ENCODE results near the gene ECEL1. TPM values are rescaled to one million over a fixed set of nuclear protein-coding genes. Genes with fewer than 3 reads are reported as not detected.

ECEL1 gene
- total and polyA plus RNA-seq, 2 experiments from 2014 or later: 6.7 to 17.5 TPM

GRCh38 chr2:232435805-232436204, 51.8 kb downstream of the ECEL1 start (continued):
- TF ChIP-seq, protein P1, sequence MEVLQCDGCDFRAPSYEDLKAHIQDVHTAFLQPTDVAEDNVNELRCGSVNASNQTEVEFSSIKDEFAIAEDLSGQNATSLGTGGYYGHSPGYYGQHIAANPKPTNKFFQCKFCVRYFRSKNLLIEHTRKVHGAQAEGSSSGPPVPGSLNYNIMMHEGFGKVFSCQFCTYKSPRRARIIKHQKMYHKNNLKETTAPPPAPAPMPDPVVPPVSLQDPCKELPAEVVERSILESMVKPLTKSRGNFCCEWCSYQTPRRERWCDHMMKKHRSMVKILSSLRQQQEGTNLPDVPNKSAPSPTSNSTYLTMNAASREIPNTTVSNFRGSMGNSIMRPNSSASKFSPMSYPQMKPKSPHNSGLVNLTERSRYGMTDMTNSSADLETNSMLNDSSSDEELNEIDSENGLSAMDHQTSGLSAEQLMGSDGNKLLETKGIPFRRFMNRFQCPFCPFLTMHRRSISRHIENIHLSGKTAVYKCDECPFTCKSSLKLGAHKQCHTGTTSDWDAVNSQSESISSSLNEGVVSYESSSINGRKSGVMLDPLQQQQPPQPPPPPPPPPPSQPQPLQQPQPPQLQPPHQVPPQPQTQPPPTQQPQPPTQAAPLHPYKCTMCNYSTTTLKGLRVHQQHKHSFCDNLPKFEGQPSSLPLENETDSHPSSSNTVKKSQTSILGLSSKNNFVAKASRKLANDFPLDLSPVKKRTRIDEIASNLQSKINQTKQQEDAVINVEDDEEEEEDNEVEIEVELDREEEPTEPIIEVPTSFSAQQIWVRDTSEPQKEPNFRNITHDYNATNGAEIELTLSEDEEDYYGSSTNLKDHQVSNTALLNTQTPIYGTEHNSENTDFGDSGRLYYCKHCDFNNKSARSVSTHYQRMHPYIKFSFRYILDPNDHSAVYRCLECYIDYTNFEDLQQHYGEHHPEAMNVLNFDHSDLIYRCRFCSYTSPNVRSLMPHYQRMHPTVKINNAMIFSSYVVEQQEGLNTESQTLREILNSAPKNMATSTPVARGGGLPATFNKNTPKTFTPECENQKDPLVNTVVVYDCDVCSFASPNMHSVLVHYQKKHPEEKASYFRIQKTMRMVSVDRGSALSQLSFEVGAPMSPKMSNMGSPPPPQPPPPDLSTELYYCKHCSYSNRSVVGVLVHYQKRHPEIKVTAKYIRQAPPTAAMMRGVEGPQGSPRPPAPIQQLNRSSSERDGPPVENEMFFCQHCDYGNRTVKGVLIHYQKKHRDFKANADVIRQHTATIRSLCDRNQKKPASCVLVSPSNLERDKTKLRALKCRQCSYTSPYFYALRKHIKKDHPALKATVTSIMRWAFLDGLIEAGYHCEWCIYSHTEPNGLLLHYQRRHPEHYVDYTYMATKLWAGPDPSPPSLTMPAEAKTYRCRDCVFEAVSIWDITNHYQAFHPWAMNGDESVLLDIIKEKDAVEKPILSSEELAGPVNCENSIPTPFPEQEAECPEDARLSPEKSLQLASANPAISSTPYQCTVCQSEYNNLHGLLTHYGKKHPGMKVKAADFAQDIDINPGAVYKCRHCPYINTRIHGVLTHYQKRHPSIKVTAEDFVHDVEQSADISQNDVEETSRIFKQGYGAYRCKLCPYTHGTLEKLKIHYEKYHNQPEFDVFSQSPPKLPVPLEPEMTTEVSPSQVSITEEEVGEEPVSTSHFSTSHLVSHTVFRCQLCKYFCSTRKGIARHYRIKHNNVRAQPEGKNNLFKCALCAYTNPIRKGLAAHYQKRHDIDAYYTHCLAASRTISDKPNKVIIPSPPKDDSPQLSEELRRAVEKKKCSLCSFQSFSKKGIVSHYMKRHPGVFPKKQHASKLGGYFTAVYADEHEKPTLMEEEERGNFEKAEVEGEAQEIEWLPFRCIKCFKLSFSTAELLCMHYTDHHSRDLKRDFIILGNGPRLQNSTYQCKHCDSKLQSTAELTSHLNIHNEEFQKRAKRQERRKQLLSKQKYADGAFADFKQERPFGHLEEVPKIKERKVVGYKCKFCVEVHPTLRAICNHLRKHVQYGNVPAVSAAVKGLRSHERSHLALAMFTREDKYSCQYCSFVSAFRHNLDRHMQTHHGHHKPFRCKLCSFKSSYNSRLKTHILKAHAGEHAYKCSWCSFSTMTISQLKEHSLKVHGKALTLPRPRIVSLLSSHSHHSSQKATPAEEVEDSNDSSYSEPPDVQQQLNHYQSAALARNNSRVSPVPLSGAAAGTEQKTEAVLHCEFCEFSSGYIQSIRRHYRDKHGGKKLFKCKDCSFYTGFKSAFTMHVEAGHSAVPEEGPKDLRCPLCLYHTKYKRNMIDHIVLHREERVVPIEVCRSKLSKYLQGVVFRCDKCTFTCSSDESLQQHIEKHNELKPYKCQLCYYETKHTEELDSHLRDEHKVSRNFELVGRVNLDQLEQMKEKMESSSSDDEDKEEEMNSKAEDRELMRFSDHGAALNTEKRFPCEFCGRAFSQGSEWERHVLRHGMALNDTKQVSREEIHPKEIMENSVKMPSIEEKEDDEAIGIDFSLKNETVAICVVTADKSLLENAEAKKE (CRISPR knock-in tag; IDR thresholded peaks at IDR 0.05): no peak
- no peak for TF ChIP-seq STAT1 (IDR thresholded peaks at IDR 0.05; ENCODE audit: unreplicated experiment)

DNA sequence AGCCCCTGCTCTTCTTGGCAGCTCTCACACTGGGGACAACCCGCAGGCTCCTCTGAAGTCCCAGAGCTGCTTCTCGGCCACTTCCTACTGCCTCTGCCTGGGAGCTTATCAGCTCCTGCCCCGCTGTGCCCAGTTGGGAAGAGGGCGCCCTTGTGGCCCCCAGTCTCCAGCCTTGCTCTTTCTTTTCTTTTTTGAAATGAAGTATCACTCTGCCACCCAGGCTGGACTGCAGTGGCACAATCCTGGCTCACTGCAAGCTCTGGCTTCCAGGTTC, 52.3 kb downstream of the ECEL1 start:
- no peak overlapping the region for H2AFZ ChIP-seq
- H3K27ac ChIP-seq (ENCODE audit: low read depth): no peak overlapping the region
- Mint-ChIP-seq H3K36me3 (ENCODE audit: low read depth) (no peaks in the 10 kb centered on the region), H3K9me3 (no peaks in the 10 kb centered on the region), H3K27ac (no peak overlapping the region), H3K4me1 (peaks cover 6% of the 10 kb centered on the region; the same call in 2 of the 3 replicates), H3K4me3 (no peak overlapping the region; the same call in 2 of the 3 replicates), H3K27me3 (ENCODE audit: insufficient read depth, low read depth, poor library complexity) (peaks cover 13% of the 10 kb centered on the region)
- no peak for DNase-seq (ENCODE audit: low spot score)
- H3K4me1 ChIP-seq (ENCODE audit: insufficient read depth): no peaks in the 10 kb centered on the region
- no peak for ATAC-seq
- H3K4me2 ChIP-seq: no peak overlapping the region
- H3K4me3 ChIP-seq: no peak overlapping the region
- H3K79me2 ChIP-seq (replicated peaks; ENCODE audit: insufficient read depth): no peaks in the 10 kb centered on the region
- no peaks in the 10 kb centered on the region for H3K9me2 ChIP-seq (ENCODE audit: insufficient read depth)
- TF ChIP-seq JUNB (IDR thresholded peaks at IDR 0.05; ENCODE audit: unreplicated experiment) (no peak), POLR2AphosphoS5 (IDR thresholded peaks at IDR 0.05; ENCODE audit: low read depth) (no peak), ZNF114 (CRISPR knock-in tag; IDR thresholded peaks at IDR 0.05) (no peak), ZNF331 (CRISPR knock-in tag; IDR thresholded peaks at IDR 0.05; ENCODE audit: low read depth) (no peak), EZH2phosphoT487 (IDR thresholded peaks at IDR 0.05; ENCODE audit: unreplicated experiment) (no peak), STAT1 (IDR thresholded peaks at IDR 0.05; ENCODE audit: unreplicated experiment) (no peak), EZH2 (IDR thresholded peaks at IDR 0.05; ENCODE audit: low read depth, unreplicated experiment) (no peak), ETS1 (IDR thresholded peaks at IDR 0.05) (no peak)
- TF ChIP-seq, protein P2, sequence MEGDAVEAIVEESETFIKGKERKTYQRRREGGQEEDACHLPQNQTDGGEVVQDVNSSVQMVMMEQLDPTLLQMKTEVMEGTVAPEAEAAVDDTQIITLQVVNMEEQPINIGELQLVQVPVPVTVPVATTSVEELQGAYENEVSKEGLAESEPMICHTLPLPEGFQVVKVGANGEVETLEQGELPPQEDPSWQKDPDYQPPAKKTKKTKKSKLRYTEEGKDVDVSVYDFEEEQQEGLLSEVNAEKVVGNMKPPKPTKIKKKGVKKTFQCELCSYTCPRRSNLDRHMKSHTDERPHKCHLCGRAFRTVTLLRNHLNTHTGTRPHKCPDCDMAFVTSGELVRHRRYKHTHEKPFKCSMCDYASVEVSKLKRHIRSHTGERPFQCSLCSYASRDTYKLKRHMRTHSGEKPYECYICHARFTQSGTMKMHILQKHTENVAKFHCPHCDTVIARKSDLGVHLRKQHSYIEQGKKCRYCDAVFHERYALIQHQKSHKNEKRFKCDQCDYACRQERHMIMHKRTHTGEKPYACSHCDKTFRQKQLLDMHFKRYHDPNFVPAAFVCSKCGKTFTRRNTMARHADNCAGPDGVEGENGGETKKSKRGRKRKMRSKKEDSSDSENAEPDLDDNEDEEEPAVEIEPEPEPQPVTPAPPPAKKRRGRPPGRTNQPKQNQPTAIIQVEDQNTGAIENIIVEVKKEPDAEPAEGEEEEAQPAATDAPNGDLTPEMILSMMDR (conservative IDR thresholded peaks at IDR 0.05; ENCODE audit: low read depth in 2 of 2): no peak
- TF ChIP-seq, protein P3, sequence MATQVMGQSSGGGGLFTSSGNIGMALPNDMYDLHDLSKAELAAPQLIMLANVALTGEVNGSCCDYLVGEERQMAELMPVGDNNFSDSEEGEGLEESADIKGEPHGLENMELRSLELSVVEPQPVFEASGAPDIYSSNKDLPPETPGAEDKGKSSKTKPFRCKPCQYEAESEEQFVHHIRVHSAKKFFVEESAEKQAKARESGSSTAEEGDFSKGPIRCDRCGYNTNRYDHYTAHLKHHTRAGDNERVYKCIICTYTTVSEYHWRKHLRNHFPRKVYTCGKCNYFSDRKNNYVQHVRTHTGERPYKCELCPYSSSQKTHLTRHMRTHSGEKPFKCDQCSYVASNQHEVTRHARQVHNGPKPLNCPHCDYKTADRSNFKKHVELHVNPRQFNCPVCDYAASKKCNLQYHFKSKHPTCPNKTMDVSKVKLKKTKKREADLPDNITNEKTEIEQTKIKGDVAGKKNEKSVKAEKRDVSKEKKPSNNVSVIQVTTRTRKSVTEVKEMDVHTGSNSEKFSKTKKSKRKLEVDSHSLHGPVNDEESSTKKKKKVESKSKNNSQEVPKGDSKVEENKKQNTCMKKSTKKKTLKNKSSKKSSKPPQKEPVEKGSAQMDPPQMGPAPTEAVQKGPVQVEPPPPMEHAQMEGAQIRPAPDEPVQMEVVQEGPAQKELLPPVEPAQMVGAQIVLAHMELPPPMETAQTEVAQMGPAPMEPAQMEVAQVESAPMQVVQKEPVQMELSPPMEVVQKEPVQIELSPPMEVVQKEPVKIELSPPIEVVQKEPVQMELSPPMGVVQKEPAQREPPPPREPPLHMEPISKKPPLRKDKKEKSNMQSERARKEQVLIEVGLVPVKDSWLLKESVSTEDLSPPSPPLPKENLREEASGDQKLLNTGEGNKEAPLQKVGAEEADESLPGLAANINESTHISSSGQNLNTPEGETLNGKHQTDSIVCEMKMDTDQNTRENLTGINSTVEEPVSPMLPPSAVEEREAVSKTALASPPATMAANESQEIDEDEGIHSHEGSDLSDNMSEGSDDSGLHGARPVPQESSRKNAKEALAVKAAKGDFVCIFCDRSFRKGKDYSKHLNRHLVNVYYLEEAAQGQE (IDR thresholded peaks at IDR 0.05; ENCODE audit: unreplicated experiment): no peak
- no peaks in the 10 kb centered on the region for H3F3A ChIP-seq (replicated peaks; ENCODE audit: low read depth)
- H3K36me3 ChIP-seq (ENCODE audit: insufficient read depth): no peaks in the 10 kb centered on the region
- no peaks in the 10 kb centered on the region for H4K20me1 ChIP-seq (replicated peaks; ENCODE audit: insufficient read depth)
- no peaks in the 10 kb centered on the region for H3K27me3 ChIP-seq (ENCODE audit: insufficient read depth)
